Smooth muscle cell of the brain vasculature (primary cell): Measurements from ENCODE around the gene DIRAS2.
"Not testable (repeated sequence)": the region's sequence is repeated elsewhere in the genome, so short reads cannot be mapped to it uniquely, and the experiment has no call there.

Source experiments
- DNase-seq: peaks from one replicate; pipeline ENCODE4 v3.0.0-alpha.2; 2012; ENCODE audit warnings: low read depth, low spot score

Gene DIRAS2

GRCh38 chr9:90642570-90643539 lies at the start of gene DIRAS2:
Gene DIRAS2, minus strand, starts transcription at chr9:90642824. Its CDS starts 28,997 bp downstream, at chr9:90613827.
- DNase-seq: no peak

GRCh38 chr9:90684736-90685135 lies 42.1 kb upstream of the DIRAS2 start:
- DNase-seq: no peak

- DNase-seq: no peak
These were observed 41.5 kb upstream of the DIRAS2 start for GRCh38 chr9:90684106-90684505.

- no peak for DNase-seq
These were observed 37.9 kb upstream of the DIRAS2 start for GRCh38 chr9:90680534-90680933.

GRCh38 chr9:90665072-90665471 lies 22.4 kb upstream of the DIRAS2 start:
- no peak for DNase-seq

- DNase-seq: no peak
These were observed 17.2 kb upstream of the DIRAS2 start for GRCh38 chr9:90659650-90660364.

GRCh38 chr9:90658783-90659182 lies 16.2 kb upstream of the DIRAS2 start:
- DNase-seq: no peak

- no peak for DNase-seq
These were observed 15.6 kb upstream of the DIRAS2 start for GRCh38 chr9:90658181-90658580.

GRCh38 chr9:90656876-90657275 lies 14.3 kb upstream of the DIRAS2 start:
- not testable (repeated sequence) for DNase-seq

GRCh38 chr9:90651246-90651645 lies 8.6 kb upstream of the DIRAS2 start:
- no peak for DNase-seq

GRCh38 chr9:90647843-90648242 lies 5.2 kb upstream of the DIRAS2 start:
- no peak for DNase-seq

- no peak for DNase-seq
These were observed 3.1 kb upstream of the DIRAS2 start for GRCh38 chr9:90645721-90646120.

GRCh38 chr9:90641884-90642487 lies 638 bp downstream of the DIRAS2 start:
- DNase-seq: no peak

- DNase-seq: no peak
These were observed 1.5 kb downstream of the DIRAS2 start for GRCh38 chr9:90641086-90641485.

GRCh38 chr9:90640361-90640760 lies 2.3 kb downstream of the DIRAS2 start:
- DNase-seq: no peak

- DNase-seq: no peak
These were observed 5.0 kb downstream of the DIRAS2 start for GRCh38 chr9:90637626-90638025.

- DNase-seq: no peak
These were observed 9.9 kb downstream of the DIRAS2 start for GRCh38 chr9:90632647-90633207.

GRCh38 chr9:90631964-90632363 lies 10.7 kb downstream of the DIRAS2 start:
- no peak for DNase-seq

GRCh38 chr9:90629991-90630390 lies 12.6 kb downstream of the DIRAS2 start:
- no peak for DNase-seq

GRCh38 chr9:90629354-90629753 lies 13.3 kb downstream of the DIRAS2 start:
- DNase-seq: no peak

- DNase-seq: no peak
These were observed 25.8 kb downstream of the DIRAS2 start for GRCh38 chr9:90616806-90617205.

GRCh38 chr9:90613502-90613901 lies 29.1 kb downstream of the DIRAS2 start:
- DNase-seq: no peak
